Lower leg skin (tissue), 3 donors: ENCODE results near the gene OR4D9.

Source experiments
- POLR2A ChIP-seq, 2 donors: fragments of 450-650 bp; IDR thresholded peaks; one replicate each; pipeline ENCODE4 v1.6.1; 2016 to 2017; ENCODE audit warnings: antibody characterized with exemption in 2 of 2, mild to moderate bottlenecking in 1 of 2, moderate library complexity in 1 of 2
- TF ChIP-seq, protein P1 (sequence below), 3 donors: fragments of 450-650 bp; IDR thresholded peaks; one replicate each; pipeline ENCODE4 v1.5.1; 2016; ENCODE audit warnings: antibody characterized with exemption in 3 of 3, mild to moderate bottlenecking in 3 of 3, moderate library complexity in 2 of 3

DNA sequence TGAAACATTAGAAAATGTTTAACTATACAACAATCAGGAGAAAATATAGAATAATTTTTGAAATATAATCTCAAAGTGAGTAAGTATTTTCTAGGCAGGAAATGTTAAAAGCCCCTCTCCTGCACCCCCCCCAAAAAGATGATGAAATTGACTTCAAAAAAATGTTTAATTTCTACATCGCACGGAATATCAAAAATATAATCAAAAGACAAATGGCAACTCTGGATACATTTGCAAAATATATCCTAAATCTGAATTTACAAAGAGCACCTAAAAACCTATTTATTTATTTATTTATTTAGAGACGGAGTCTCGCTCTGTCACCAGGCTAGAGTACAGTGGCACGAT lies 36.9 kb downstream of the OR4D9 start:
- no peak for TF ChIP-seq POLR2A (IDR thresholded peaks at IDR 0.05)
- TF ChIP-seq, protein P1, sequence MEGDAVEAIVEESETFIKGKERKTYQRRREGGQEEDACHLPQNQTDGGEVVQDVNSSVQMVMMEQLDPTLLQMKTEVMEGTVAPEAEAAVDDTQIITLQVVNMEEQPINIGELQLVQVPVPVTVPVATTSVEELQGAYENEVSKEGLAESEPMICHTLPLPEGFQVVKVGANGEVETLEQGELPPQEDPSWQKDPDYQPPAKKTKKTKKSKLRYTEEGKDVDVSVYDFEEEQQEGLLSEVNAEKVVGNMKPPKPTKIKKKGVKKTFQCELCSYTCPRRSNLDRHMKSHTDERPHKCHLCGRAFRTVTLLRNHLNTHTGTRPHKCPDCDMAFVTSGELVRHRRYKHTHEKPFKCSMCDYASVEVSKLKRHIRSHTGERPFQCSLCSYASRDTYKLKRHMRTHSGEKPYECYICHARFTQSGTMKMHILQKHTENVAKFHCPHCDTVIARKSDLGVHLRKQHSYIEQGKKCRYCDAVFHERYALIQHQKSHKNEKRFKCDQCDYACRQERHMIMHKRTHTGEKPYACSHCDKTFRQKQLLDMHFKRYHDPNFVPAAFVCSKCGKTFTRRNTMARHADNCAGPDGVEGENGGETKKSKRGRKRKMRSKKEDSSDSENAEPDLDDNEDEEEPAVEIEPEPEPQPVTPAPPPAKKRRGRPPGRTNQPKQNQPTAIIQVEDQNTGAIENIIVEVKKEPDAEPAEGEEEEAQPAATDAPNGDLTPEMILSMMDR (IDR thresholded peaks at IDR 0.05): no peak
